SK-N-SH (cell line): ENCODE results near the gene NCOR2. TPM values are rescaled to one million over a fixed set of nuclear protein-coding genes. Genes with fewer than 3 reads are reported as not detected.

ENCODE experiments used
- CTCF ChIA-PET: fragments of 300-600, 350-600 bp; formaldehyde crosslinking; extraction: SDS; loops from one replicate; lab custom pipeline; 2021; lab: Yijun Ruan, JAX
- POLR2A ChIA-PET: fragments of 350-600 bp; sonication (Branson Sonifier 250); formaldehyde crosslinking; extraction: SDS; loops from one replicate; lab custom pipeline; 2020; ENCODE audit warnings: antibody characterized with exemption, inconsistent platforms; lab: Yijun Ruan, JAX
- DNase-seq: peaks from one replicate; pipeline ENCODE4 v3.0.0; 2012
- H2AFZ ChIP-seq: fragments of 200-600 bp; sonication (generic); 2 replicates; pipeline ENCODE4 v1.8.1; 2016; ENCODE audit warnings: antibody characterized with exemption, mild to moderate bottlenecking, low read depth
- H3F3A ChIP-seq: fragments of 200-600 bp; sonication (generic); replicated peaks from 2 replicates; pipeline ENCODE3; 2016; ENCODE audit warnings: antibody characterized with exemption, mild to moderate bottlenecking; ENCODE audit not compliant: insufficient read depth
- H3K27ac ChIP-seq, 2 experiments: fragments of 200-500 bp in 1 of 2; fragments of 200-600 bp in 1 of 2; sonication (Bioruptor generic) in 1 of 2; sonication (generic), shearing (Covaris generic) in 1 of 2; 2 replicates each; pipeline versions ENCODE4 v1.5.1 to v1.6.1; 2014 to 2016; ENCODE audit warnings: low read depth in 2 of 2, inconsistent platforms in 1 of 2, low read length in 1 of 2, mild to moderate bottlenecking in 1 of 2, mixed read lengths in 1 of 2
- H3K27me3 ChIP-seq: fragments of 200-600 bp; sonication (generic), shearing (Covaris generic); 2 replicates; pipeline ENCODE4 v1.6.1; 2016; ENCODE audit warnings: mixed run types; ENCODE audit not compliant: insufficient read depth
- H3K36me3 ChIP-seq, 2 experiments: fragments of 200-500 bp in 1 of 2; fragments of 200-600 bp in 1 of 2; sonication (Bioruptor generic) in 1 of 2; sonication (generic) in 1 of 2; replicated peaks in 1 of 2; 2 replicates each; pipeline versions ENCODE3 to v1.5.1; 2014 to 2016; ENCODE audit warnings: low read length in 1 of 2, mild to moderate bottlenecking in 1 of 2; ENCODE audit not compliant: insufficient read depth in 2 of 2, control insufficient read depth in 1 of 2
- H3K4me1 ChIP-seq, 2 experiments: fragments of 200-500 bp in 1 of 2; fragments of 200-600 bp in 1 of 2; sonication (Bioruptor generic) in 1 of 2; sonication (generic), shearing (Covaris generic) in 1 of 2; 2 replicates each; pipeline versions ENCODE4 v1.5.1 to v1.6.1; 2014 to 2016; ENCODE audit warnings: low read depth in 1 of 2, low read length in 1 of 2, mixed run types in 1 of 2; ENCODE audit not compliant: insufficient read depth in 2 of 2, control insufficient read depth in 1 of 2
- H3K4me2 ChIP-seq: fragments of 200-600 bp; sonication (generic), shearing (Covaris generic); 2 replicates; pipeline ENCODE4 v1.6.1; 2017; ENCODE audit warnings: mixed run types
- H3K4me3 ChIP-seq, 2 experiments: fragments of 200-500 bp in 1 of 2; fragments of 200-600 bp in 1 of 2; sonication (Bioruptor generic) in 1 of 2; sonication (generic), shearing (Covaris generic) in 1 of 2; 2 replicates each; pipeline versions ENCODE4 v1.5.1 to v1.8.1; 2014 to 2016; ENCODE audit warnings: low read depth in 2 of 2, inconsistent platforms in 1 of 2, low read length in 1 of 2, mild to moderate bottlenecking in 1 of 2, mixed read lengths in 1 of 2, moderate library complexity in 1 of 2
- H3K79me2 ChIP-seq: fragments of 200-600 bp; sonication (generic); 2 replicates; pipeline ENCODE4 v1.8.1; 2017; ENCODE audit warnings: mild to moderate bottlenecking; ENCODE audit not compliant: insufficient read depth
- H3K9ac ChIP-seq: fragments of 200-600 bp; sonication (generic); 2 replicates; pipeline ENCODE4 v1.6.1; 2017; ENCODE audit warnings: mixed run types
- H3K9me2 ChIP-seq: fragments of 200-600 bp; sonication (generic); 2 replicates; pipeline ENCODE4 v1.6.1; 2017; ENCODE audit warnings: mixed run types
- H3K9me3 ChIP-seq: fragments of 200-600 bp; sonication (generic); 2 replicates; pipeline ENCODE4 v1.6.1; 2017; ENCODE audit warnings: mixed run types, mild to moderate bottlenecking, moderate library complexity
- H4K20me1 ChIP-seq: fragments of 200-600 bp; sonication (generic); 2 replicates; pipeline ENCODE4 v1.6.1; 2017; ENCODE audit warnings: mild to moderate bottlenecking, mixed run types; ENCODE audit not compliant: insufficient read depth
- EP300 ChIP-seq, 2 experiments: IDR thresholded peaks; 2 replicates each; pipeline versions ENCODE4 v1.4.0 to v1.6.1; 2012; ENCODE audit warnings: borderline replicate concordance in 1 of 2, low read depth in 1 of 2, low read length in 1 of 2
- EZH2phosphoT487 ChIP-seq: fragments of 200-600 bp; sonication (generic); IDR thresholded peaks from 2 replicates; pipeline ENCODE4 v1.6.1; 2017; ENCODE audit warnings: low read depth, mixed run types, mild to moderate bottlenecking, antibody characterized with exemption, moderate library complexity, borderline replicate concordance
- NRF1 ChIP-seq: IDR thresholded peaks from 2 replicates; pipeline ENCODE4 v1.6.1; 2012; ENCODE audit warnings: low read depth, mild to moderate bottlenecking, low read length
- RXRA ChIP-seq: IDR thresholded peaks from 2 replicates; pipeline ENCODE4 v1.4.0; 2012; ENCODE audit warnings: low read depth, mild to moderate bottlenecking, borderline replicate concordance
- TAF1 ChIP-seq: IDR thresholded peaks from 2 replicates; pipeline ENCODE4 v1.6.1; 2012; ENCODE audit warnings: low read depth, mild to moderate bottlenecking, low read length, moderate library complexity, borderline replicate concordance
- TCF12 ChIP-seq: IDR thresholded peaks from 2 replicates; pipeline ENCODE4 v1.4.0; 2012
- YY1 ChIP-seq: IDR thresholded peaks from 2 replicates; pipeline ENCODE4 v1.4.0; 2012; ENCODE audit warnings: low read depth, mild to moderate bottlenecking
- WGBS: methylation state at CpG from one replicate; pipeline ENCODE4 v1.1.6; 2017; ENCODE audit warnings: low lambda C conversion rate; 5-methylcytosine and 5-hydroxymethylcytosine counted together
- polyA plus RNA-seq, 3 experiments: library from polyadenylated mRNA; depleted of rRNA; stranded (reverse); fragments of >200 nt; gene quantifications; 2 replicates each; pipeline ENCODE4 v1.2.3, GENCODE V29; 2012
- TF ChIP-seq, protein P1 (sequence below): IDR thresholded peaks from 2 replicates; pipeline ENCODE4 v1.4.0; 2012; ENCODE audit warnings: low read depth, borderline replicate concordance
- TF ChIP-seq, protein P2 (sequence below): IDR thresholded peaks from 2 replicates; pipeline ENCODE4 v1.4.0; 2012; ENCODE audit warnings: low read depth
- TF ChIP-seq, protein P3 (sequence below): IDR thresholded peaks from 2 replicates; pipeline ENCODE4 v1.4.0; 2012; ENCODE audit warnings: low read depth, borderline replicate concordance
- TF ChIP-seq, protein P4 (sequence below): IDR thresholded peaks from 2 replicates; pipeline ENCODE4; 2012

The NCOR2 gene
- polyA plus RNA-seq, 1 of the 3 experiments (the other 2 are of a cell fraction), result 19.0 TPM

DNA sequence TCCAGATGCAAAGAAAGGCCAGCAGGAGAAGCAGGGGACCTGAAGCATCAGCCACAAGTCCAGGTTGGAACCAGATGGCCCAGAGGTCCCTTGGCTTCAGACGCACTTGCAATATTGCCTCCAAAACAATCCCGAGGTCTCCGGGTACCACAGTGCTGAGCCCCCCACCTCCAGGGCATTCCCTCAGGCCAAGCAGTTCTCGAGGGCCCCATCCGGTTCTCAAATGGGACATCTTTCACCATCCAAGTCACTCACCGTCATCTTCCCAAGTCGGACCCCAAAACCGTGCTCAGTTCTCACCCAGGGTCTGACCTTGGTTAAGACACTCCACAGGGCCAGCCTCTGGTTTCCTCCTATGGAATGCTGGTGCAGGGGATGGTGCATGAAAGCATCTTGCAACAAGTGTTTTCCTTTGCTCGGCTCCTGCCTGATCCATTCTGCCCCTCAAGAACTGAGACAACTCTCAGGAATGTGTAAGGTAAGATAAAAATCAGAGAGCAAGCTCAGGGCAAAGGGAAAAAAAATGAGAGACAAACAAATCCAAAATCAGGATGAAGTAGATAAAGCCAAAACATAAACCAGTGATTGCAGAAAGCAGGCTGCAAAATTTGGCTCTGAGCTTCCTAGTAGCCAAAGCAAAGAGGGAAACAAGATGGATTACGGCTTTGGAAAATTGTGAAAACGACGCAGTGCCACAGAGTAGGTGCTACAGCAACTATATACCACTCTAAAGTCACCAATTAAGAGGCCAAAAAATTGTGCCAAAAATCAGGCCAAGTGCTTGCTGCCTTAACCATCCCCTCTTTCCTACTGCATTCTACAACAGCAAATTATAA lies 8.0 kb downstream of the NCOR2 start:
- Histone ChIP-seq H3K4me1 (peaks cover 5 to 57% of the 10 kb centered on the region in 2 experiments; a peak in 2 of 4 replicates), H3F3A (peaks cover 5% of the 10 kb centered on the region)
- CTCF ChIA-PET, result interaction anchor here (1.7 kb wide), 1 partner anchor 8 kb away, joined by 3 read pairs; no protein-coding TSS in a partner anchor
- TF ChIP-seq TCF12, result peak; percentile 30; the same call in 1 of the 2 replicates
- peak; percentile 35; the same call in 1 of the 2 replicates for TF ChIP-seq RXRA
- TF ChIP-seq, protein P1, sequence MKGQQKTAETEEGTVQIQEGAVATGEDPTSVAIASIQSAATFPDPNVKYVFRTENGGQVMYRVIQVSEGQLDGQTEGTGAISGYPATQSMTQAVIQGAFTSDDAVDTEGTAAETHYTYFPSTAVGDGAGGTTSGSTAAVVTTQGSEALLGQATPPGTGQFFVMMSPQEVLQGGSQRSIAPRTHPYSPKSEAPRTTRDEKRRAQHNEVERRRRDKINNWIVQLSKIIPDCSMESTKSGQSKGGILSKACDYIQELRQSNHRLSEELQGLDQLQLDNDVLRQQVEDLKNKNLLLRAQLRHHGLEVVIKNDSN, result no peak
- TF ChIP-seq EZH2phosphoT487, result no peak
- TF ChIP-seq, protein P2, sequence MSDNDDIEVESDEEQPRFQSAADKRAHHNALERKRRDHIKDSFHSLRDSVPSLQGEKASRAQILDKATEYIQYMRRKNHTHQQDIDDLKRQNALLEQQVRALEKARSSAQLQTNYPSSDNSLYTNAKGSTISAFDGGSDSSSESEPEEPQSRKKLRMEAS, result no peak
- TF ChIP-seq, protein P3, sequence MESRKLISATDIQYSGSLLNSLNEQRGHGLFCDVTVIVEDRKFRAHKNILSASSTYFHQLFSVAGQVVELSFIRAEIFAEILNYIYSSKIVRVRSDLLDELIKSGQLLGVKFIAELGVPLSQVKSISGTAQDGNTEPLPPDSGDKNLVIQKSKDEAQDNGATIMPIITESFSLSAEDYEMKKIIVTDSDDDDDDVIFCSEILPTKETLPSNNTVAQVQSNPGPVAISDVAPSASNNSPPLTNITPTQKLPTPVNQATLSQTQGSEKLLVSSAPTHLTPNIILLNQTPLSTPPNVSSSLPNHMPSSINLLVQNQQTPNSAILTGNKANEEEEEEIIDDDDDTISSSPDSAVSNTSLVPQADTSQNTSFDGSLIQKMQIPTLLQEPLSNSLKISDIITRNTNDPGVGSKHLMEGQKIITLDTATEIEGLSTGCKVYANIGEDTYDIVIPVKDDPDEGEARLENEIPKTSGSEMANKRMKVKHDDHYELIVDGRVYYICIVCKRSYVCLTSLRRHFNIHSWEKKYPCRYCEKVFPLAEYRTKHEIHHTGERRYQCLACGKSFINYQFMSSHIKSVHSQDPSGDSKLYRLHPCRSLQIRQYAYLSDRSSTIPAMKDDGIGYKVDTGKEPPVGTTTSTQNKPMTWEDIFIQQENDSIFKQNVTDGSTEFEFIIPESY, result no peak
- TF ChIP-seq, all 33 proteins: peak for 2
- peaks cover 98% of the 10 kb centered on the region for H4K20me1 ChIP-seq
- DNase-seq, result no peak
- peaks cover 3 to 7% of the 10 kb centered on the region in 2 experiments for H3K36me3 ChIP-seq
- peaks cover 98% of the 10 kb centered on the region for H3K79me2 ChIP-seq
- H3K9me3 ChIP-seq, result no peaks in the 10 kb centered on the region
- no peaks in the 10 kb centered on the region for H3K27me3 ChIP-seq
- H2AFZ ChIP-seq, result no peak overlapping the region
- WGBS, result 88% methylated on average over 12 of the region's 12 CpGs
- no peak overlapping the region for H3K9ac ChIP-seq
- H3K27ac ChIP-seq, result no peak overlapping the region; a peak in 1 of 4 replicates
- H3K4me3 ChIP-seq, result no peak overlapping the region
- H3K4me2 ChIP-seq, result no peak overlapping the region
- POLR2A ChIA-PET, result no interaction called here
- H3K9me2 ChIP-seq, result no peaks in the 10 kb centered on the region

DNA sequence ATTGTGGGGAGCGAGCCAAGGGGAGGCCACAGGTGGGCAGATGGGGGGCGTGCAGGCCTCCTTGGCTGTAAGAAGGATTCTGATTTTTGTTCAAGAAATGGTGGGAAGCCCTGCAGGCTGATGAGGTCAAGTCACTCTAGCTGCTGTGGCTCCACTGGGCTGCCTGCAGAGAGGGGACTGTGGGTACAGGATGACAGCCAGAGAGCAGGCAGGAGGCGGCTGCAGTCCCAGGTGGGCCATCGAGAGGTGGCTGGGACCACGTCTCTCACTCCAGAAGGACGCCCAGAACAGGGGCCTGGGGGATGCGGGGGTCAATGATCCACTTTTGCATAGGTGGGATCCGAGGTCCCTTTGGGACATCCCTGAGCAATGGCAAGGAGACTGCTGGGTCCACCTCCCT lies 9.1 kb downstream of the NCOR2 start:
- peaks cover 99% of the 10 kb centered on the region for H3K79me2 ChIP-seq
- peaks cover under 1% of the 10 kb centered on the region for H3F3A ChIP-seq
- H3K4me3 ChIP-seq, result no peak overlapping the region
- peaks cover 99% of the 10 kb centered on the region for H4K20me1 ChIP-seq
- H3K9ac ChIP-seq, result no peak overlapping the region
- H3K27ac ChIP-seq, result peak overlapping the region in 1 of 2 experiments; percentile 48; a peak in 2 of 4 replicates
- no peaks in the 10 kb centered on the region for H3K9me3 ChIP-seq
- no peak for TF ChIP-seq YY1
- no peak for TF ChIP-seq EP300 (IDR thresholded peaks at IDR 0.05; ENCODE audit: borderline replicate concordance in 1 of 2, low read depth in 1 of 2, low read length in 1 of 2)
- no peak for TF ChIP-seq NRF1
- TF ChIP-seq, protein P2, result no peak
- no peak for TF ChIP-seq TAF1
- TF ChIP-seq, protein P4, sequence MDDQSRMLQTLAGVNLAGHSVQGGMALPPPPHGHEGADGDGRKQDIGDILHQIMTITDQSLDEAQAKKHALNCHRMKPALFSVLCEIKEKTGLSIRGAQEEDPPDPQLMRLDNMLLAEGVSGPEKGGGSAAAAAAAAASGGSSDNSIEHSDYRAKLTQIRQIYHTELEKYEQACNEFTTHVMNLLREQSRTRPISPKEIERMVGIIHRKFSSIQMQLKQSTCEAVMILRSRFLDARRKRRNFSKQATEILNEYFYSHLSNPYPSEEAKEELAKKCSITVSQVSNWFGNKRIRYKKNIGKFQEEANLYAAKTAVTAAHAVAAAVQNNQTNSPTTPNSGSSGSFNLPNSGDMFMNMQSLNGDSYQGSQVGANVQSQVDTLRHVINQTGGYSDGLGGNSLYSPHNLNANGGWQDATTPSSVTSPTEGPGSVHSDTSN, result no peak
- TF ChIP-seq, all 33 proteins: peak for 0
- 100% methylated on average over 2 of the region's 8 CpGs for WGBS
- DNase-seq, result no peak
- ChIA-PET CTCF (interaction anchor here (0.5 to 1.4 kb wide), 4 partner anchors 10 to 206 kb away, joined by 3 read pairs; no protein-coding TSS in a partner anchor), POLR2A (interaction anchor here (0.6 kb wide), 1 partner anchor 21 kb away, joined by 3 read pairs; no protein-coding TSS in a partner anchor)
- H3K27me3 ChIP-seq, result no peaks in the 10 kb centered on the region
- peaks cover 5 to 53% of the 10 kb centered on the region in 2 experiments; a peak in 2 of 4 replicates for H3K4me1 ChIP-seq
- no peaks in the 10 kb centered on the region for H3K9me2 ChIP-seq
- no peak overlapping the region for H3K4me2 ChIP-seq
- H2AFZ ChIP-seq, result no peak overlapping the region
- H3K36me3 ChIP-seq, result peaks cover 0 to 5% of the 10 kb centered on the region in 2 experiments
